A549 (cell line): ENCODE measurements around the gene GRK3. TPM values are rescaled to one million over a fixed set of nuclear protein-coding genes. Genes with fewer than 3 reads are reported as not detected.

Experiments used
- ATAC-seq, 2 experiments: fragments of 200-7000 bp in 1 of 2; fragments of >200 bp in 1 of 2; cut with Nextera tagmentation in 1 of 2; cut with Tn5 transposase in 1 of 2; 3 replicates each; pipeline versions ENCODE4 v1.8.0 to v1.9.1; 2018 to 2020; ENCODE audit warnings: mild to moderate bottlenecking in 1 of 2, moderate library complexity in 1 of 2
- CTCF ChIA-PET: fragments of 300-600 bp; sonication (Branson Sonifier 250); formaldehyde crosslinking; extraction: SDS; loops from one replicate; lab custom pipeline; 2021; ENCODE audit warnings: antibody characterized with exemption, inconsistent platforms; lab: Yijun Ruan, JAX
- POLR2A ChIA-PET: fragments of 350-600 bp; formaldehyde crosslinking; extraction: SDS; loops from one replicate; lab custom pipeline; 2021; ENCODE audit warnings: antibody characterized with exemption, inconsistent platforms; lab: Yijun Ruan, JAX
- DNase-seq, 2 experiments: peaks; one replicate each; pipeline versions ENCODE4 v3.0.0 to v3.0.0-alpha.2; 2011 to 2016; ENCODE audit warnings: low read depth in 1 of 2, low spot score in 1 of 2
- FAIRE-seq: peaks from 2 replicates; lab custom pipeline; 2011; peaks lifted over from hg19 to GRCh38; lab: Jason Lieb, UNC
- H3K27ac ChIP-seq, 2 experiments: fragments of >200 bp; sonication (Bioruptor Twin); formaldehyde crosslinking; 3 replicates each; pipeline ENCODE4 v1.5.1; 2016 to 2017
- H3K4me1 ChIP-seq: fragments of >200 bp; sonication (Bioruptor Twin); formaldehyde crosslinking; 3 replicates; pipeline ENCODE4 v1.6.1; 2016
- H3K4me2 ChIP-seq: fragments of >200 bp; sonication (Bioruptor Twin); formaldehyde crosslinking; 3 replicates; pipeline ENCODE4 v1.6.1; 2016
- H3K4me3 ChIP-seq: fragments of >200 bp; sonication (Bioruptor Twin); formaldehyde crosslinking; 3 replicates; pipeline ENCODE4 v1.5.1; 2016
- H3K9me3 ChIP-seq: fragments of >200 bp; sonication (Bioruptor Twin); formaldehyde crosslinking; 3 replicates; pipeline ENCODE4 v1.6.1; 2016
- BHLHE40 ChIP-seq: IDR thresholded peaks from 2 replicates; pipeline ENCODE4 v1.6.1; 2012; ENCODE audit warnings: low read depth, low read length, inconsistent platforms
- ESRRA ChIP-seq: fragments of 150-350 bp; IDR thresholded peaks from 2 replicates; pipeline ENCODE4 v1.6.1; 2014; ENCODE audit warnings: mild to moderate bottlenecking, low read length, borderline replicate concordance
- FOSL2 ChIP-seq, 2 experiments: fragments of 450-650 bp in 1 of 2; fragments of >200 bp in 1 of 2; sonication (Bioruptor Twin) in 1 of 2; formaldehyde crosslinking; IDR thresholded peaks; 2 replicates each; pipeline versions ENCODE4 v1.5.0 to v1.6.1; 2016 to 2020; ENCODE audit warnings: mild to moderate bottlenecking in 1 of 2, moderate library complexity in 1 of 2
- FOXS1 ChIP-seq: fragments of 250-450 bp; sonication (Bioruptor Pico); IDR thresholded peaks from 2 replicates; pipeline ENCODE4 v1.5.0; 2020; ENCODE audit warnings: mild to moderate bottlenecking, moderate library complexity
- GATA3 ChIP-seq: IDR thresholded peaks from 2 replicates; pipeline ENCODE4 v1.6.1; 2012; ENCODE audit warnings: borderline replicate concordance
- HEYL ChIP-seq: fragments of 250-450 bp; sonication (Bioruptor Pico); IDR thresholded peaks from 2 replicates; pipeline ENCODE4 v1.8.0; 2021; ENCODE audit warnings: mild to moderate bottlenecking, moderate library complexity
- KDM5A ChIP-seq: fragments of 200-600 bp; sonication (generic); IDR thresholded peaks from 2 replicates; pipeline ENCODE4 v1.6.1; 2016; ENCODE audit warnings: antibody characterized with exemption, mild to moderate bottlenecking
- MAX ChIP-seq: IDR thresholded peaks from 2 replicates; pipeline ENCODE4 v1.6.1; 2012
- MAZ ChIP-seq: fragments of 150-350 bp; IDR thresholded peaks from 2 replicates; pipeline ENCODE4 v1.6.1; 2014; ENCODE audit warnings: antibody characterized with exemption, low read depth, low read length, borderline replicate concordance
- NFE2L2 ChIP-seq: fragments of 150-350 bp; conservative IDR thresholded peaks from 2 replicates; pipeline ENCODE4 v1.6.1; 2014; ENCODE audit warnings: low read length
- NPAS2 ChIP-seq: fragments of 250-450 bp; sonication (Bioruptor Pico); IDR thresholded peaks from 2 replicates; pipeline ENCODE4 v1.8.0; 2022; ENCODE audit warnings: mild to moderate bottlenecking, moderate library complexity, borderline replicate concordance
- PBX3 ChIP-seq: IDR thresholded peaks from 2 replicates; pipeline ENCODE4 v1.6.1; 2012
- PHF8 ChIP-seq: fragments of 200-600 bp; sonication (generic); IDR thresholded peaks from 2 replicates; pipeline ENCODE4 v1.6.1; 2016; ENCODE audit warnings: low read depth, mild to moderate bottlenecking, antibody characterized with exemption, moderate library complexity, borderline replicate concordance
- POLR2AphosphoS2 ChIP-seq: conservative IDR thresholded peaks from 2 replicates; pipeline ENCODE4 v1.6.1; 2012; ENCODE audit warnings: low read length, improper control_type of control experiment, inconsistent platforms
- RCOR1 ChIP-seq: fragments of 150-350 bp; IDR thresholded peaks from 2 replicates; pipeline ENCODE4 v1.6.1; 2014; ENCODE audit warnings: antibody characterized with exemption, low read length, low read depth
- TP53 ChIP-seq: fragments of 250-450 bp; sonication (Bioruptor Pico); IDR thresholded peaks from 2 replicates; pipeline ENCODE4 v1.5.0; 2021; ENCODE audit warnings: mild to moderate bottlenecking, moderate library complexity
- ZSCAN20 ChIP-seq: fragments of 250-450 bp; sonication (Bioruptor Pico); IDR thresholded peaks from 2 replicates; pipeline ENCODE4 v1.8.0; 2022; ENCODE audit warnings: mild to moderate bottlenecking, moderate library complexity
- WGBS: methylation state at CpG from one replicate; pipeline ENCODE4 v1.1.6; 2017; ENCODE audit errors: missing lambda C conversion rate; 5-methylcytosine and 5-hydroxymethylcytosine counted together
- polyA plus RNA-seq, 4 experiments: library from polyadenylated mRNA; depleted of rRNA in 3 of 4; stranded (reverse); fragments of >200 nt; fragmentation: RNase III in 1 of 4; extraction: RNeasy Plus Mini Kit Qiagen cat#74134 plus additional on column Dnase treatment in 1 of 4; gene quantifications; 2 replicates in 3 of 4; 3 replicates in 1 of 4; pipeline ENCODE4 v1.2.3, GENCODE V29; 2011 to 2017

The GRK3 gene
- polyA plus RNA-seq, 2 of the 4 experiments (the other 2 are of a cell fraction) = 3.9 to 6.5 TPM

- Histone ChIP-seq H3K4me2 (no peak overlapping the region), H3K9me3 (no peaks in the 10 kb centered on the region), H3K27ac (no peak overlapping the region), H3K4me1 (no peaks in the 10 kb centered on the region), H3K4me3 (no peak overlapping the region)
- ATAC-seq (no peak), DNase-seq (no peak), FAIRE-seq (no peak)
- 62% methylated on average over 10 of the region's 11 CpGs for WGBS
- TF ChIP-seq NPAS2 (CRISPR knock-in tag) = no peak
- TF ChIP-seq TP53 (CRISPR knock-in tag) = no peak
- ChIA-PET POLR2A (no interaction called here), CTCF (interaction anchor here (1.1 to 2.4 kb wide), 2 partner anchors 10 to 33 kb away, joined by 3 to 7 read pairs; no protein-coding TSS in a partner anchor)
Measured at GRCh38 chr22:25739659-25740344, 175.3 kb downstream of the GRK3 start.

DNA sequence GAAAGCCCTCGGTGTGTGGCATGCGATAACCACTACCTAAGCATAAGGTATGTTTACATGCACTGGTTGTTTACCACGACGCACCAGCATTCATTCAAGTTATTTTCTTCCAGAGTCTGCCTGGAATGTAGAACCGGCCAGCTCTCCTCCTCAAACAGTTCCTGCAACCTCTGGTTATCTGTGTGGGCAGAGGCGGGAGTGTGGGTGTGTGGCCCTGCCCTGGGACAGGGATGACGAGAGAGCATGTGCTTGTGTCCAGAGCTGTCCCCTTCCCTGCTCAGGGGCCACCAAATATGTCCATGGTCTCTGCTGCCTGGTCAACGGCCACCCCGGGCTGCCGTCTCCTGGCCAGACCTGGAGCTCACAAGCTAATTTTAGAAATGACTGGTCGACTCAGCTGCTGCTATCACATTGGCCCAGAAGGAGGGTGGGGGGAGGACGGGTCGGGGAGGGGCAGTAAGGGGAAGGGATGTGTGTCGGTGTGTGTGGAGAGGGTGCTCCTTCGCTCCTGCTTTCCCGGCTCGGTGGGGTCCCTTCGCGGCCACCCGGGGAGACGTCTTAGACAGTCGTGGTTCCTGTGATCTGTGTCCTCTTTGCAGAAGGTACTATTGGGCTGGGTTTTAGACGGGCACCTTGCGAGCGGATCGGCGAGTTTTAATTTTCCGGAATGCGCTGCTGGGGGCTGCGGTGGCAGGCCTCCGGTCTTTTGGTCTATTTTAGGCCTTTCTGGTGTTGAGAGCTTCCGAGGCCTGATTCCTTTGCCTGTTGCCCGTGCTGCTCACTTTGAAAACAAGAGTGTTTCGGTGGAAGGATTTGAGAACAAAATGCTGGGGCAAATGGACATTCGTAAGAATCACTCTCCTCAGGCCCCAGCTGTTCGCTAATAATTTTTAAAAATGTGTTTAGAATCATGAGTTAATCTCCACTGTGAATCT is 177.5 kb downstream of the GRK3 start, which contains the start of gene MYO18B:
Gene MYO18B (plus strand): TSS at position 497 of the 935 bp plus-strand sequence. CDS start 18,905 bp downstream, outside the sequence.
- WGBS = 86% methylated on average over 28 of the region's 36 CpGs
- ATAC-seq (no peak), DNase-seq (no peak), FAIRE-seq (no peak)
- Histone ChIP-seq H3K27ac (no peak within 1 kb of the TSS), H3K4me2 (no peak within 1 kb of the TSS), H3K9me3 (no peaks in the 10 kb centered on the region), H3K4me1 (peaks cover 19% of the 10 kb centered on the region), H3K4me3 (no peak within 1 kb of the TSS)
- TF ChIP-seq FOSL2 (IDR thresholded peaks at IDR 0.05) (no peak), FOSL2 (CRISPR knock-in tag; IDR thresholded peaks at IDR 0.05) (no peak), MAZ (no peak), GATA3 (no peak), MAX (no peak), KDM5A (no peak), ESRRA (no peak), PHF8 (no peak), FOXS1 (CRISPR knock-in tag) (no peak), ZSCAN20 (no peak), NPAS2 (CRISPR knock-in tag) (no peak), POLR2AphosphoS2 (no peak), BHLHE40 (no peak), HEYL (CRISPR knock-in tag) (no peak), NFE2L2 (no peak)
- CTCF ChIA-PET = interaction anchor here (0.6 to 2.4 kb wide), 2 partner anchors 27 to 31 kb away, joined by 3 to 7 read pairs; no protein-coding TSS in a partner anchor
- POLR2A ChIA-PET = interaction anchor here (0.6 kb wide), 1 partner anchor 95 kb away, joined by 3 read pairs; no protein-coding TSS in a partner anchor

DNA sequence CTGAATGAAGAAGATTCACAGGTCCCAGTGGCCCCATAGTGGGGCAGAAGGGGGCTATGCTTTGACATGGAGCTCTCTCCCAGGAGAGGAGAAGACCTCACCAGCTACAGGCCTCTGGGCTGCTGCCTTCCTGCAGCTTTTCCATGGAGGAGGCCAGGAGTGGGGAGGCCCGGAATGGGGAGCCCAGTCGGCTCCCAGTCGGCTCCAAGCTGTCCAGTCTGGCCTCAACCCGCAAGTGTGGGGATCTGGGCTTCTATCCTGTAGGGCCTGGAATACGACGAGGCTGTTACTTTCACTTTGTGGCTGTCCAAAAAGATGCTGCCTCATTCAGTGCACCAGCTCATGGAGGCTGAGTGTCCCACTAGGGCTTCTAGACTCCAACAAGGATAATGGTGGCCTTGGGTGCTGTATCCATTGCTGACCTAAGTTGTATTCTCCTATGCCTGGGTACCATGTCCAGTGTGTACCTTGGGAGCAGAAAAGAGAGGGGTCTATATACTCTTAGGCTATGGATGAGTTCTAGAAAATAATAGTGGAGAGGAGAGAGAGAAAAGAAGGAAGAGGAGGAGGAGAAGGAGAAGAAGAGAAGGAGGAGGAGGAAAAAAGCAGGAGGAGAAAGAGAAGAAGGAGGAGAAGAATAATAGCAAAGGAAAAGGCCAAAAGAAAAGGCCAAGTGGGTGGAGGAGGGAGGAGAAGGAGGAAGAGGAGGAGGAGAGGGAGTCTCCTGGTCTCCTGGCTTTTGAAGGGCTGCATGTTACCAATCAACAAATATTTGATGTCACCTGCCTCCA is 178.6 kb downstream of the GRK3 start:
- TF ChIP-seq RCOR1 = no peak
- no peak for TF ChIP-seq PBX3
- CTCF ChIA-PET = interaction anchor here (0.6 kb wide), 1 partner anchor 25 kb away, joined by 3 read pairs; no protein-coding TSS in a partner anchor
- POLR2A ChIA-PET = no interaction called here
- Histone ChIP-seq H3K9me3 (no peaks in the 10 kb centered on the region), H3K4me3 (no peak overlapping the region), H3K4me2 (no peak overlapping the region), H3K4me1 (peaks cover 27% of the 10 kb centered on the region), H3K27ac (no peak overlapping the region)
- ATAC-seq = no peak
- no peak for DNase-seq
- WGBS = 67% methylated on average over 2 of the region's 6 CpGs
- no peak for FAIRE-seq
